Endothelial cell of umbilical vein (primary cell): ENCODE results near the gene ABHD14A. TPM values are rescaled to one million over a fixed set of nuclear protein-coding genes. Genes with fewer than 3 reads are reported as not detected.

Experiments used
- BruUV-seq: library from RNA; stranded (reverse); fragments of 400-500 nt; replicated peaks from 2 replicates; lab custom pipeline; 2021; lab: Mats Ljungman, UMichigan
- CTCF ChIA-PET: fragments of 300-600, 350-600 bp; sonication (Branson Sonifier 250); formaldehyde crosslinking; loops from one replicate; lab custom pipeline; 2021; ENCODE audit warnings: antibody characterized with exemption, inconsistent platforms; lab: Charles Lee
- POLR2A ChIA-PET: fragments of 300-600, 350-600 bp; sonication (Branson Sonifier 250); formaldehyde crosslinking; loops from one replicate; lab custom pipeline; 2021; ENCODE audit warnings: antibody characterized with exemption, inconsistent platforms; lab: Charles Lee
- DNase-seq: peaks from one replicate; pipeline ENCODE4 v3.0.0-alpha.2; 2011; ENCODE audit warnings: low read depth, low spot score
- FAIRE-seq: peaks from 2 replicates; lab custom pipeline; 2011; peaks lifted over from hg19 to GRCh38; lab: Jason Lieb, UNC
- H2AFZ ChIP-seq: 2 replicates; pipeline ENCODE4 v1.6.0; 2012; ENCODE audit warnings: low read depth, low read length, control low read depth, inconsistent platforms
- H3K27ac ChIP-seq: 2 replicates; pipeline ENCODE4 v1.5.1; 2011; ENCODE audit warnings: low read depth, mild to moderate bottlenecking, control low read depth, low read length, moderate library complexity; ENCODE audit not compliant: insufficient read depth
- H3K27me3 ChIP-seq, 2 experiments: 2 replicates each; pipeline versions ENCODE4 v1.6.0 to v1.6.1; 2011; ENCODE audit warnings: low read length in 2 of 2, mixed read lengths in 1 of 2; ENCODE audit not compliant: control insufficient read depth in 2 of 2, insufficient read depth in 2 of 2
- H3K36me3 ChIP-seq, 2 experiments: 2 replicates in 1 of 2; 3 replicates in 1 of 2; pipeline ENCODE4 v1.5.1; 2011; ENCODE audit warnings: low read length in 2 of 2, mild to moderate bottlenecking in 1 of 2, moderate library complexity in 1 of 2; ENCODE audit not compliant: control insufficient read depth in 2 of 2, insufficient read depth in 2 of 2; ENCODE audit errors: extremely low read depth in 1 of 2
- H3K4me1 ChIP-seq: 3 replicates; pipeline ENCODE4 v1.5.1; 2011; ENCODE audit warnings: mild to moderate bottlenecking, low read length; ENCODE audit not compliant: control insufficient read depth, insufficient read depth; ENCODE audit errors: extremely low read depth
- H3K4me2 ChIP-seq: 2 replicates; pipeline ENCODE4 v1.6.1; 2011; ENCODE audit warnings: low read length, control low read depth, mixed read lengths; ENCODE audit not compliant: insufficient read depth
- H3K4me3 ChIP-seq, 3 experiments: fragments of 200-600 bp in 1 of 3; sonication (generic), shearing (Covaris generic) in 1 of 3; replicated peaks in 1 of 3; 2 replicates each; pipeline ENCODE4 v1.5.1; 2011 to 2016; ENCODE audit warnings: control low read depth in 3 of 3, low read length in 3 of 3, mild to moderate bottlenecking in 2 of 3, inconsistent platforms in 1 of 3, low read depth in 1 of 3, moderate library complexity in 1 of 3; ENCODE audit not compliant: insufficient read depth in 1 of 3
- H3K79me2 ChIP-seq: 2 replicates; pipeline ENCODE4 v1.6.0; 2012; ENCODE audit warnings: low read length, inconsistent platforms; ENCODE audit not compliant: control insufficient read depth, insufficient read depth
- H3K9ac ChIP-seq: replicated peaks from 2 replicates; pipeline ENCODE3; 2011; ENCODE audit warnings: low read length, control low read depth; ENCODE audit not compliant: insufficient read depth; ENCODE audit errors: extremely low read depth
- H3K9me1 ChIP-seq: replicated peaks from 3 replicates; pipeline ENCODE4 v1.6.0; 2011; ENCODE audit warnings: mild to moderate bottlenecking, low read length; ENCODE audit not compliant: control insufficient read depth, insufficient read depth; ENCODE audit errors: extremely low read depth
- H3K9me3 ChIP-seq: replicated peaks from 2 replicates; pipeline ENCODE4 v1.5.1; 2012; ENCODE audit warnings: low read length, inconsistent platforms; ENCODE audit not compliant: control insufficient read depth, insufficient read depth
- H4K20me1 ChIP-seq: replicated peaks from 2 replicates; pipeline ENCODE3; 2011; ENCODE audit warnings: mild to moderate bottlenecking, low read length; ENCODE audit not compliant: control insufficient read depth, insufficient read depth; ENCODE audit errors: extremely low read depth
- FOS ChIP-seq: IDR thresholded peaks from 2 replicates; pipeline ENCODE4 v1.6.1; 2011; ENCODE audit warnings: mild to moderate bottlenecking, low read length, moderate library complexity, borderline replicate concordance; ENCODE audit not compliant: insufficient read depth
- GATA2 ChIP-seq: IDR thresholded peaks from 2 replicates; pipeline ENCODE4 v1.7.0; 2011; ENCODE audit warnings: low read depth, mild to moderate bottlenecking, moderate library complexity, mixed read lengths, low read length; ENCODE audit not compliant: insufficient read length, insufficient read depth
- MYC ChIP-seq: IDR thresholded peaks from one replicate; pipeline ENCODE4 v1.6.1; 2011; ENCODE audit warnings: mild to moderate bottlenecking, low read depth, low read length
- POLR2A ChIP-seq: IDR thresholded peaks from 2 replicates; pipeline ENCODE4 v1.6.1; 2012; ENCODE audit warnings: low read depth, mild to moderate bottlenecking, control low read depth, low read length
- dilution Hi-C: fragments of 300-500 bp; cut with MboI; formaldehyde crosslinking; loops from one replicate; pipeline ENCODE4 v1.15.0; 2019; ENCODE audit warnings: low sequenced_read_pairs; ENCODE audit not compliant: extremely low pct_ligation_motif_present
- intact Hi-C: fragments of 100-400 bp; cut with micrococcal nuclease; formaldehyde crosslinking; loops from one replicate; pipeline ENCODE4 v1.10.0; 2022
- polyA plus RNA-seq, 4 experiments: library from polyadenylated mRNA; depleted of rRNA in 3 of 4; stranded (reverse) in 3 of 4; unstranded in 1 of 4; fragments of >200 nt; gene quantifications; 2 replicates each; pipeline versions ENCODE4 v1.2.1 to v1.2.3, GENCODE V29; 2011 to 2012; ENCODE audit warnings: missing spikeins in 1 of 4
- total RNA-seq: library from RNA; stranded (reverse); gene quantifications from 2 replicates; pipeline ENCODE4 v1.2.3, GENCODE V29; 2021
- TF ChIP-seq, protein P1 (sequence below), 2 donors: IDR thresholded peaks; 1 replicate in 1 of 2; 2 replicates in 1 of 2; pipeline ENCODE4 v1.5.1; 2011; ENCODE audit warnings: low read length in 2 of 2, mild to moderate bottlenecking in 2 of 2, moderate library complexity in 2 of 2, control low read depth in 1 of 2, inconsistent platforms in 1 of 2, low read depth in 1 of 2; ENCODE audit not compliant: insufficient read depth in 1 of 2; ENCODE audit errors: extremely low read depth in 1 of 2

Gene ABHD14A
- total and polyA plus RNA-seq, 2 donors (not counting 3 experiments of a cell fraction or from before 2014, with no cell fraction given), result 6.6 to 23.7 TPM

GRCh38 chr3:51946796-51947195, 28.1 kb upstream of the ABHD14A start:
- DNase-seq, result no peak
- intact Hi-C loops, result loop anchor here (10.0 kb wide), 1 partner anchor 562 kb away; the partner anchor contains the start of gene MANF
- H3K4me3 ChIP-seq, result no peak overlapping the region
- peaks cover 11% of the 10 kb centered on the region for H3K4me1 ChIP-seq
- no peaks in the 10 kb centered on the region for H3K9me3 ChIP-seq
- no TSS peak for BruUV-seq
- no peak overlapping the region for H3K9ac ChIP-seq
- FAIRE-seq, result no peak
- POLR2A ChIA-PET, result no interaction called here
- no peak overlapping the region for H3K27ac ChIP-seq
- no peaks in the 10 kb centered on the region for H3K9me1 ChIP-seq
- dilution Hi-C loops, result no loop called here
- H3K79me2 ChIP-seq, result no peaks in the 10 kb centered on the region
- H4K20me1 ChIP-seq, result no peaks in the 10 kb centered on the region
- no peak overlapping the region for H3K4me2 ChIP-seq
- no peak overlapping the region for H2AFZ ChIP-seq
- H3K27me3 ChIP-seq, result no peaks in the 10 kb centered on the region
- TF ChIP-seq FOS (no peak), GATA2 (no peak), POLR2A (no peak), MYC (no peak)
- TF ChIP-seq, protein P1, sequence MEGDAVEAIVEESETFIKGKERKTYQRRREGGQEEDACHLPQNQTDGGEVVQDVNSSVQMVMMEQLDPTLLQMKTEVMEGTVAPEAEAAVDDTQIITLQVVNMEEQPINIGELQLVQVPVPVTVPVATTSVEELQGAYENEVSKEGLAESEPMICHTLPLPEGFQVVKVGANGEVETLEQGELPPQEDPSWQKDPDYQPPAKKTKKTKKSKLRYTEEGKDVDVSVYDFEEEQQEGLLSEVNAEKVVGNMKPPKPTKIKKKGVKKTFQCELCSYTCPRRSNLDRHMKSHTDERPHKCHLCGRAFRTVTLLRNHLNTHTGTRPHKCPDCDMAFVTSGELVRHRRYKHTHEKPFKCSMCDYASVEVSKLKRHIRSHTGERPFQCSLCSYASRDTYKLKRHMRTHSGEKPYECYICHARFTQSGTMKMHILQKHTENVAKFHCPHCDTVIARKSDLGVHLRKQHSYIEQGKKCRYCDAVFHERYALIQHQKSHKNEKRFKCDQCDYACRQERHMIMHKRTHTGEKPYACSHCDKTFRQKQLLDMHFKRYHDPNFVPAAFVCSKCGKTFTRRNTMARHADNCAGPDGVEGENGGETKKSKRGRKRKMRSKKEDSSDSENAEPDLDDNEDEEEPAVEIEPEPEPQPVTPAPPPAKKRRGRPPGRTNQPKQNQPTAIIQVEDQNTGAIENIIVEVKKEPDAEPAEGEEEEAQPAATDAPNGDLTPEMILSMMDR (IDR thresholded peaks at IDR 0.05; ENCODE audit: extremely low read depth in 1 of 2, insufficient read depth in 1 of 2, low read depth in 1 of 2, low read length in 2 of 2), result no peak
- CTCF ChIA-PET, result no interaction called here
- H3K36me3 ChIP-seq, result no peaks in the 10 kb centered on the region
